GM23248 (cell line): ENCODE results near the gene GINS2. TPM values are rescaled to one million over a fixed set of nuclear protein-coding genes. Genes with fewer than 3 reads are reported as not detected.

Source experiments
- DNase-seq: peaks from one replicate; pipeline ENCODE4 v3.0.0-alpha.2; 2015
- H2AFZ ChIP-seq: fragments of 200-600 bp; sonication (generic); 2 replicates; pipeline ENCODE4 v1.6.1; 2016; ENCODE audit warnings: antibody characterized with exemption
- H3F3A ChIP-seq: fragments of 200-600 bp; sonication (generic); 2 replicates; pipeline ENCODE4 v1.6.1; 2016; ENCODE audit warnings: mild to moderate bottlenecking, antibody characterized with exemption, mixed run types; ENCODE audit not compliant: insufficient read depth
- H3K27ac ChIP-seq: fragments of 200-600 bp; sonication (generic); 2 replicates; pipeline ENCODE4 v1.5.1; 2016; ENCODE audit warnings: mild to moderate bottlenecking
- H3K27me3 ChIP-seq: fragments of 200-600 bp; sonication (generic); replicated peaks from 2 replicates; pipeline ENCODE4 v1.6.1; 2016; ENCODE audit warnings: mild to moderate bottlenecking; ENCODE audit not compliant: insufficient read depth
- H3K36me3 ChIP-seq: fragments of 200-600 bp; sonication (generic); 2 replicates; pipeline ENCODE4 v1.6.1; 2016; ENCODE audit warnings: low read depth, mild to moderate bottlenecking
- H3K4me1 ChIP-seq: fragments of 200-600 bp; sonication (generic); 2 replicates; pipeline ENCODE4 v1.6.1; 2016; ENCODE audit warnings: mild to moderate bottlenecking; ENCODE audit not compliant: insufficient read depth
- H3K4me2 ChIP-seq: fragments of 200-600 bp; sonication (generic); one replicate; pipeline ENCODE4 v1.6.1; 2016; ENCODE audit warnings: mild to moderate bottlenecking; ENCODE audit not compliant: unreplicated experiment
- H3K4me3 ChIP-seq: fragments of 200-600 bp; sonication (generic); 2 replicates; pipeline ENCODE4 v1.5.1; 2016; ENCODE audit warnings: mild to moderate bottlenecking
- H3K79me2 ChIP-seq: fragments of 200-600 bp; sonication (generic); 2 replicates; pipeline ENCODE4 v1.6.1; 2016; ENCODE audit warnings: mild to moderate bottlenecking; ENCODE audit not compliant: insufficient read depth
- H3K9ac ChIP-seq: fragments of 200-600 bp; sonication (generic); 2 replicates; pipeline ENCODE4 v1.6.1; 2016; ENCODE audit warnings: mild to moderate bottlenecking
- H3K9me2 ChIP-seq: fragments of 200-600 bp; sonication (generic); 2 replicates; pipeline ENCODE4 v1.6.1; 2016; ENCODE audit warnings: mixed run types, mild to moderate bottlenecking, moderate library complexity; ENCODE audit not compliant: insufficient read depth
- H3K9me3 ChIP-seq: fragments of 200-600 bp; sonication (generic); one replicate; pipeline ENCODE4 v1.6.1; 2017; ENCODE audit warnings: low read depth
- H4K20me1 ChIP-seq: fragments of 200-600 bp; sonication (generic); 2 replicates; pipeline ENCODE4 v1.6.0; 2016; ENCODE audit not compliant: insufficient read depth
- EZH2 ChIP-seq: fragments of 200-600 bp; sonication (generic); IDR thresholded peaks from 2 replicates; pipeline ENCODE4 v1.6.1; 2018; ENCODE audit warnings: antibody characterized with exemption, mild to moderate bottlenecking; ENCODE audit not compliant: insufficient read depth, poor library complexity, severe bottlenecking
- EZH2phosphoT487 ChIP-seq: fragments of 200-600 bp; sonication (generic); IDR thresholded peaks from 2 replicates; pipeline ENCODE4 v1.6.1; 2018; ENCODE audit warnings: antibody characterized with exemption, moderate library complexity, mild to moderate bottlenecking, low read depth; ENCODE audit not compliant: insufficient read depth
- WGBS, 2 experiments: methylation state at CpG; one replicate each; pipeline ENCODE4 v1.1.6; 2015 to 2017; ENCODE audit warnings: low lambda C conversion rate in 2 of 2, low coverage in 1 of 2; ENCODE audit errors: missing lambda C conversion rate in 2 of 2; 5-methylcytosine and 5-hydroxymethylcytosine counted together
- in situ Hi-C: fragments of 300-500 bp; cut with MboI; formaldehyde crosslinking; loops from 2 replicates; pipeline ENCODE4 v1.15.0; 2020
- polyA plus RNA-seq: library from polyadenylated mRNA; unstranded; fragments of >200 nt; fragmentation: Nextera tagmentation; extraction: Ambion mirVana; gene quantifications from 2 replicates; pipeline ENCODE4 v1.2.1, GENCODE V29; 2016
- total RNA-seq: library from RNA; depleted of rRNA; stranded (reverse); fragments of >200 nt; shearing (Covaris generic); gene quantifications from 2 replicates; pipeline ENCODE4 v1.2.3, GENCODE V29; 2014

GINS2 gene
- total and polyA plus RNA-seq, 2 experiments from 2014 or later, result 8.9 to 9.9 TPM

GRCh38 chr16:85659336-85659735 lies 29.4 kb downstream of the GINS2 start:
- Histone ChIP-seq H4K20me1 (no peaks in the 10 kb centered on the region), H3K4me1 (no peaks in the 10 kb centered on the region), H2AFZ (no peak overlapping the region), H3K9me3 (no peaks in the 10 kb centered on the region), H3K27ac (no peak overlapping the region), H3K4me2 (no peak overlapping the region), H3K4me3 (no peak overlapping the region), H3K9me2 (no peaks in the 10 kb centered on the region), H3K9ac (no peak overlapping the region), H3K79me2 (no peaks in the 10 kb centered on the region), H3K36me3 (peaks cover 14% of the 10 kb centered on the region; the same call in 1 of the 2 replicates), H3F3A (no peaks in the 10 kb centered on the region), H3K27me3 (no peaks in the 10 kb centered on the region)
- in situ Hi-C loops, result no loop called here
- DNase-seq, result no peak
- 92 to 95% methylated on average over 8 of the region's 8 CpGs for WGBS, 2 experiments
- TF ChIP-seq EZH2phosphoT487 (no peak), EZH2 (no peak)

- DNase-seq, result no peak
- no peak overlapping the region for H3K9ac ChIP-seq
- H3K9me3 ChIP-seq, result no peaks in the 10 kb centered on the region
- in situ Hi-C loops, result no loop called here
- H3K4me2 ChIP-seq, result no peak overlapping the region
- H3F3A ChIP-seq, result peaks cover 4% of the 10 kb centered on the region; the same call in 1 of the 2 replicates
- 0 out of 2 replicates have a peak, but pooled peaks cover under 1% of the 10 kb centered on the region for H3K4me1 ChIP-seq
- no peaks in the 10 kb centered on the region for H3K79me2 ChIP-seq
- H3K4me3 ChIP-seq, result no peak overlapping the region
- WGBS, 2 experiments, result 92 to 96% methylated on average over 18 of the region's 18 CpGs
- H3K9me2 ChIP-seq, result no peaks in the 10 kb centered on the region
- H3K27ac ChIP-seq, result no peak overlapping the region
- H4K20me1 ChIP-seq, result no peaks in the 10 kb centered on the region
- TF ChIP-seq EZH2phosphoT487 (no peak), EZH2 (no peak)
- no peak overlapping the region for H2AFZ ChIP-seq
- no peaks in the 10 kb centered on the region for H3K27me3 ChIP-seq
- peaks cover 9% of the 10 kb centered on the region; the same call in 1 of the 2 replicates for H3K36me3 ChIP-seq
Measured at GRCh38 chr16:85658504-85659326, 30.0 kb downstream of the GINS2 start.

GRCh38 chr16:85657996-85658395 lies 30.8 kb downstream of the GINS2 start:
- H3K4me1 ChIP-seq, result peaks cover 6% of the 10 kb centered on the region; the same call in 1 of the 2 replicates
- no peaks in the 10 kb centered on the region for H3K9me2 ChIP-seq
- no peaks in the 10 kb centered on the region for H4K20me1 ChIP-seq
- DNase-seq, result no peak
- no peak overlapping the region for H3K9ac ChIP-seq
- H3K27me3 ChIP-seq, result no peaks in the 10 kb centered on the region
- in situ Hi-C loops, result no loop called here
- H3K79me2 ChIP-seq, result no peaks in the 10 kb centered on the region
- peaks cover 9% of the 10 kb centered on the region; the same call in 1 of the 2 replicates for H3K36me3 ChIP-seq
- TF ChIP-seq EZH2 (no peak), EZH2phosphoT487 (no peak)
- H3K27ac ChIP-seq, result no peak overlapping the region
- 95 to 98% methylated on average over 3 of the region's 3 CpGs for WGBS, 2 experiments
- no peak overlapping the region for H3K4me3 ChIP-seq
- H2AFZ ChIP-seq, result no peak overlapping the region
- peaks cover 8% of the 10 kb centered on the region; the same call in 1 of the 2 replicates for H3F3A ChIP-seq
- H3K4me2 ChIP-seq, result no peak overlapping the region
- H3K9me3 ChIP-seq, result no peaks in the 10 kb centered on the region

- H3K36me3 ChIP-seq, result peaks cover 9% of the 10 kb centered on the region; the same call in 1 of the 2 replicates
- DNase-seq, result no peak
Measured at GRCh38 chr16:85657267-85657650, 31.5 kb downstream of the GINS2 start.

More at GRCh38 chr16:85657267-85657650, 31.5 kb downstream of the GINS2 start:
- Histone ChIP-seq H3K4me3 (no peak overlapping the region), H3K9me3 (no peaks in the 10 kb centered on the region), H3K4me2 (no peak overlapping the region), H3K79me2 (no peaks in the 10 kb centered on the region), H3F3A (peaks cover 8% of the 10 kb centered on the region; the same call in 1 of the 2 replicates), H3K9ac (no peak overlapping the region), H2AFZ (no peak overlapping the region), H4K20me1 (no peaks in the 10 kb centered on the region), H3K9me2 (no peaks in the 10 kb centered on the region), H3K27ac (no peak overlapping the region), H3K27me3 (no peaks in the 10 kb centered on the region), H3K4me1 (peaks cover 6% of the 10 kb centered on the region; the same call in 1 of the 2 replicates)
- TF ChIP-seq EZH2phosphoT487 (no peak), EZH2 (no peak)
- WGBS, 2 experiments, result 91 to 96% methylated on average over 21 of the region's 21 CpGs
- in situ Hi-C loops, result no loop called here
